ENCODE results near the gene PDZD2. TPM values are rescaled to one million over a fixed set of nuclear protein-coding genes. Genes with fewer than 3 reads are reported as not detected.

Gene PDZD2
- total and polyA plus RNA-seq, 2 experiments from 2014 or later, result 8.3 to 16.9 TPM

GRCh38 chr5:32116574-32117313, 477.8 kb downstream of the PDZD2 start:
- no peaks in the 10 kb centered on the region for H3K4me1 ChIP-seq (ENCODE audit: insufficient read depth)
- Mint-ChIP-seq H3K4me3 (no peak overlapping the region), H3K36me3 (ENCODE audit: low read depth) (peaks cover 68% of the 10 kb centered on the region), H3K27ac (no peak overlapping the region; the same call in 1 of the 2 replicates), H3K27me3 (ENCODE audit: insufficient read depth, low read depth, poor library complexity) (peaks cover 2% of the 10 kb centered on the region), H3K4me1 (peaks cover 5% of the 10 kb centered on the region; the same call in 2 of the 3 replicates), H3K9me3 (no peaks in the 10 kb centered on the region)
- DNase-seq (ENCODE audit: low spot score), result no peak
- TF ChIP-seq EZH2 (IDR thresholded peaks at IDR 0.05; ENCODE audit: low read depth, unreplicated experiment) (no peak), CREB1 (CRISPR knock-in tag; IDR thresholded peaks at IDR 0.05; ENCODE audit: low read depth) (no peak), ZNF114 (CRISPR knock-in tag; IDR thresholded peaks at IDR 0.05) (no peak), CTCF (conservative IDR thresholded peaks at IDR 0.05; ENCODE audit: low read depth in 2 of 2) (no peak), JUNB (IDR thresholded peaks at IDR 0.05; ENCODE audit: unreplicated experiment) (no peak), REST (IDR thresholded peaks at IDR 0.05; ENCODE audit: unreplicated experiment) (no peak), STAT1 (IDR thresholded peaks at IDR 0.05; ENCODE audit: unreplicated experiment) (no peak), NANOG (IDR thresholded peaks at IDR 0.05; ENCODE audit: borderline replicate concordance) (no peak), POLR2AphosphoS5 (IDR thresholded peaks at IDR 0.05; ENCODE audit: low read depth) (no peak), ETS1 (IDR thresholded peaks at IDR 0.05) (no peak), EZH2phosphoT487 (IDR thresholded peaks at IDR 0.05; ENCODE audit: unreplicated experiment) (no peak), ZNF331 (CRISPR knock-in tag; IDR thresholded peaks at IDR 0.05; ENCODE audit: low read depth) (no peak), ZNF462 (CRISPR knock-in tag; IDR thresholded peaks at IDR 0.05) (no peak)
- H3K36me3 ChIP-seq (ENCODE audit: insufficient read depth), result peaks cover 5% of the 10 kb centered on the region; the same call in 1 of the 2 replicates
- peaks cover 8% of the 10 kb centered on the region for H4K20me1 ChIP-seq (replicated peaks; ENCODE audit: insufficient read depth)
- H3K79me2 ChIP-seq (replicated peaks; ENCODE audit: insufficient read depth), result peaks cover 43% of the 10 kb centered on the region
- H3K27ac ChIP-seq (ENCODE audit: low read depth), result no peak overlapping the region
- H3K4me2 ChIP-seq, result no peak overlapping the region
- H3F3A ChIP-seq (replicated peaks; ENCODE audit: low read depth), result 0 out of 2 replicates have a peak, but pooled peaks cover 3% of the 10 kb centered on the region
- no peak for ATAC-seq
- no peaks in the 10 kb centered on the region for H3K27me3 ChIP-seq (ENCODE audit: insufficient read depth)
- H3K9me2 ChIP-seq (ENCODE audit: insufficient read depth), result no peaks in the 10 kb centered on the region
- H3K4me3 ChIP-seq, result no peak overlapping the region
- no peak overlapping the region for H2AFZ ChIP-seq

All from GM23338 (cell line).